RWPE2 (cell line): ENCODE data around the gene ACIN1.

Source experiments
- ATAC-seq: fragments of 200-7000 bp; cut with Tn5 transposase; 3 replicates; pipeline ENCODE4 v1.9.1; 2021; ENCODE audit warnings: low read depth
- DNase-seq: peaks from one replicate; pipeline ENCODE4 v3.0.0-alpha.2; 2020; ENCODE audit warnings: low spot score
- H3K27ac ChIP-seq: fragments of 450-650 bp; 2 replicates; pipeline ENCODE4 v1.5.1; 2017; ENCODE audit warnings: mild to moderate bottlenecking; ENCODE audit not compliant: poor library complexity, severe bottlenecking
- H3K27me3 ChIP-seq: fragments of 250-450 bp; sonication (Bioruptor Pico); 2 replicates; pipeline ENCODE4 v1.5.1; 2021; ENCODE audit warnings: mild to moderate bottlenecking, moderate library complexity; ENCODE audit not compliant: insufficient read depth, poor library complexity, severe bottlenecking
- H3K36me3 ChIP-seq: fragments of 250-450 bp; sonication (Bioruptor Pico); 2 replicates; pipeline ENCODE4 v1.5.1; 2020; ENCODE audit warnings: low read depth, mild to moderate bottlenecking, moderate library complexity
- H3K4me1 ChIP-seq: fragments of 250-450 bp; sonication (Bioruptor Pico); 2 replicates; pipeline ENCODE4 v1.5.1; 2021; ENCODE audit warnings: mild to moderate bottlenecking, moderate library complexity; ENCODE audit not compliant: insufficient read depth, poor library complexity, severe bottlenecking
- H3K4me3 ChIP-seq: fragments of 250-450 bp; sonication (Bioruptor Pico); 2 replicates; pipeline ENCODE4 v1.5.1; 2021; ENCODE audit warnings: mild to moderate bottlenecking, moderate library complexity; ENCODE audit not compliant: severe bottlenecking
- H3K9me3 ChIP-seq: fragments of 250-450 bp; sonication (Bioruptor Pico); 2 replicates; pipeline ENCODE4 v1.5.1; 2021; ENCODE audit warnings: mild to moderate bottlenecking, moderate library complexity; ENCODE audit not compliant: severe bottlenecking
- CTCF ChIP-seq: fragments of 450-650 bp; IDR thresholded peaks from one replicate; pipeline ENCODE4 v1.5.1; 2017; ENCODE audit warnings: mild to moderate bottlenecking, moderate library complexity; ENCODE audit not compliant: poor library complexity, severe bottlenecking

The ACIN1 gene

GRCh38 chr14:23140371-23140770 is 45.4 kb upstream of the ACIN1 start:
- TF ChIP-seq CTCF, result no peak
- Histone ChIP-seq H3K4me1 (peaks cover 20% of the 10 kb centered on the region), H3K4me3 (no peak overlapping the region), H3K9me3 (no peaks in the 10 kb centered on the region), H3K27me3 (no peaks in the 10 kb centered on the region), H3K27ac (no peak overlapping the region), H3K36me3 (no peaks in the 10 kb centered on the region)
- ATAC-seq, result no peak
- no peak for DNase-seq

- TF ChIP-seq CTCF, result no peak
- ATAC-seq (no peak), DNase-seq (no peak)
- Histone ChIP-seq H3K27me3 (no peaks in the 10 kb centered on the region), H3K36me3 (no peaks in the 10 kb centered on the region), H3K9me3 (no peaks in the 10 kb centered on the region), H3K4me3 (no peak overlapping the region), H3K4me1 (peaks cover 20% of the 10 kb centered on the region), H3K27ac (no peak overlapping the region)
Observed at GRCh38 chr14:23139874-23140273, 44.9 kb upstream of the ACIN1 start.

GRCh38 chr14:23137813-23138535 is 43.0 kb upstream of the ACIN1 start:
- ATAC-seq (peak; percentile 75), DNase-seq (no peak)
- no peak for TF ChIP-seq CTCF
- Histone ChIP-seq H3K27me3 (no peaks in the 10 kb centered on the region), H3K36me3 (no peaks in the 10 kb centered on the region), H3K4me1 (peaks cover 20% of the 10 kb centered on the region), H3K9me3 (no peaks in the 10 kb centered on the region), H3K4me3 (no peak overlapping the region), H3K27ac (peak overlapping the region; percentile 69)

GRCh38 chr14:23137192-23137812 is 42.4 kb upstream of the ACIN1 start:
- H3K27me3 ChIP-seq, result no peaks in the 10 kb centered on the region
- peaks cover 20% of the 10 kb centered on the region for H3K4me1 ChIP-seq
- DNase-seq (no peak), ATAC-seq (peak; percentile 81)
- peak overlapping the region; percentile 69 for H3K27ac ChIP-seq
- H3K9me3 ChIP-seq, result no peaks in the 10 kb centered on the region
- no peak overlapping the region for H3K4me3 ChIP-seq
- no peaks in the 10 kb centered on the region for H3K36me3 ChIP-seq
- TF ChIP-seq CTCF, result no peak
